Body of pancreas (tissue), 4 donors: Measurements from ENCODE around the gene SYNGR3.

Experiments used
- POLR2A ChIP-seq, 3 donors: fragments of 450-650 bp; IDR thresholded peaks; one replicate each; pipeline ENCODE4 v1.6.1; 2016; ENCODE audit warnings: antibody characterized with exemption in 3 of 3, mild to moderate bottlenecking in 2 of 3
- TF ChIP-seq, protein P1 (sequence below), 7 experiments: fragments of 450-650 bp in 4 of 7; fragments of 200-600 bp in 3 of 7; sonication (generic) in 3 of 7; IDR thresholded peaks; one replicate each; pipeline ENCODE4 v1.5.1; 2016 to 2019; ENCODE audit warnings: antibody characterized with exemption in 7 of 7

DNA sequence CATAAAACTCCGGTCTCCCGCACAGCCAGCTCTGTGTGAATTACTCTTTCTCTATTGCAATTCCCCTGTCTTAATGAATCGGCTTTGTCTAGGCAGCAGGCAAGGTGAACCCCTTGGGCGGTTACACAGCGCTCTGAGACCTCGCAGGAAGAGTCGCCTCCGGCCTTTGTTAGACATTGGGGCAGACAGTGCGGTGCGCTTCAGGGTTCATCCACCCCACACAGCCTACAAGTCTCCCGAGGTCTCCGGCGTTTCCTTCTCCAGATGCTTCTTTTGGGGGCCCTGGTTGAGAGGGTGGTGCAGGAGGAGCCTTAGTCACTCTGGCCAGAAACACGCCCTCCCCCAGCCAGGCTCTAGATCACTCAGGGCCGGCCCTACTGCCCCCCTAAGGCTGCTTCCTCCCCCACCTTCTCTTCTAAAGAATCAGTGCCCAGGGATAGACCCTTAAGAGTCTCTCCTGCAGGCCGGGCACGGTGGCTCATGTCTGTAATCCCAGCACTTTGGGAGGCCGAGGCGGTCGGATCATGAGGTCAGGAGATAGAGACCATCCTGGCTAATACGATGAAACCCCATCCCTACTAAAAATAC, 45.1 kb upstream of the SYNGR3 start:
- no peak for TF ChIP-seq POLR2A (IDR thresholded peaks at IDR 0.05)
- TF ChIP-seq, protein P1, sequence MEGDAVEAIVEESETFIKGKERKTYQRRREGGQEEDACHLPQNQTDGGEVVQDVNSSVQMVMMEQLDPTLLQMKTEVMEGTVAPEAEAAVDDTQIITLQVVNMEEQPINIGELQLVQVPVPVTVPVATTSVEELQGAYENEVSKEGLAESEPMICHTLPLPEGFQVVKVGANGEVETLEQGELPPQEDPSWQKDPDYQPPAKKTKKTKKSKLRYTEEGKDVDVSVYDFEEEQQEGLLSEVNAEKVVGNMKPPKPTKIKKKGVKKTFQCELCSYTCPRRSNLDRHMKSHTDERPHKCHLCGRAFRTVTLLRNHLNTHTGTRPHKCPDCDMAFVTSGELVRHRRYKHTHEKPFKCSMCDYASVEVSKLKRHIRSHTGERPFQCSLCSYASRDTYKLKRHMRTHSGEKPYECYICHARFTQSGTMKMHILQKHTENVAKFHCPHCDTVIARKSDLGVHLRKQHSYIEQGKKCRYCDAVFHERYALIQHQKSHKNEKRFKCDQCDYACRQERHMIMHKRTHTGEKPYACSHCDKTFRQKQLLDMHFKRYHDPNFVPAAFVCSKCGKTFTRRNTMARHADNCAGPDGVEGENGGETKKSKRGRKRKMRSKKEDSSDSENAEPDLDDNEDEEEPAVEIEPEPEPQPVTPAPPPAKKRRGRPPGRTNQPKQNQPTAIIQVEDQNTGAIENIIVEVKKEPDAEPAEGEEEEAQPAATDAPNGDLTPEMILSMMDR (IDR thresholded peaks at IDR 0.05) = no peak
